ENCODE data around the gene CRNKL1.

DNA sequence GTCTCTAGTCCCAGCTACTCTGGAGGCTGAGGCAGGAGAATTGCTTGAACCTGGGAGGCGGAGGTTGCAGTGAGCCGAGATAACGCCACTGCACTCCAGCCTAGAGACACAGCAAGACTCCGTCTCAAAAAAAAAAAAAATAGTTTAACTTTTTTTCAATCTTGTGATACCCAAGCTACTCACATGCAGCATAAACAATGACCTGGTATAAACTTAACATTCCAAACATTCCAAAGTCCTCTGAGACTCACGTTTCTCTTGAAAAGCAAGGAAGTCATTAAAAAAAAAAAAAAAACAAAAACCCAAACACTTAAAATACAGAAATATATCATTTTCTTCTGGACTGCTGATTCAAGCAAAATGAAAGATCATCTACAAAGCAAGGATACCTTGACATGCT is 14.3 kb downstream of the CRNKL1 start:
- no peak for TF ChIP-seq ZFP30 (CRISPR knock-in tag; IDR thresholded peaks at IDR 0.05)
- no peak for TF ChIP-seq ARNTL (CRISPR knock-in tag; IDR thresholded peaks at IDR 0.05; ENCODE audit: borderline replicate concordance, low read depth)
